HFF-Myc (cell line): ENCODE measurements around the gene FUT2.
"Not testable (repeated sequence)": the region's sequence is repeated elsewhere in the genome, so short reads cannot be mapped to it uniquely, and the experiment has no call there.

ENCODE experiments used
- DNase-seq: peaks from one replicate; pipeline ENCODE4 v3.0.0-alpha.2; 2011; ENCODE audit warnings: low read depth; ENCODE audit errors: extremely low read depth
- H3K4me3 ChIP-seq: replicated peaks from 2 replicates; pipeline ENCODE4 v1.5.1; 2011; ENCODE audit warnings: low read depth, mild to moderate bottlenecking, control low read depth, low read length
- TF ChIP-seq, protein P1 (sequence below): IDR thresholded peaks from 2 replicates; pipeline ENCODE4 v1.5.1; 2012; ENCODE audit warnings: mild to moderate bottlenecking, low read depth, low read length, control low read depth; ENCODE audit errors: missing control alignments

The FUT2 gene

DNA sequence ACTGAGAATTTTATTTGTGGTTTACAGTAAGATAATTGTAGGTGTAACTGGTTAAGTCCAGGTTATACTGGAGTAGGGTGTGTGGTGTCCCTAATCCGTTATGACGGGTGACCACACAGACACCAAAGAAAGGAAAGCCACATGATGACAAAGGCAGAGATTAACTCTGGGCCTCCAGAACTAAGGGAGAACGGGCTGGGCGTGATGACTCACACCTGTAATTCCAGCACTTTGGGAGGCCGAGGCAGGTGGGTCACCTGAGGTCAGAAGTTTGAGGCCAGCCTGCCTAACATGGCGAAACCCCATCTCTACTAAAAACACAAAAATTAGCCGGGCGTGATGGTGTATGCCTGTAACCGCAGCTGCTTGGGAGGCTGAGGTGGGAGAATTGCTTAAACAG is 10.2 kb upstream of the FUT2 start:
- H3K4me3 ChIP-seq = no peak overlapping the region
- DNase-seq = no peak
- TF ChIP-seq, protein P1, sequence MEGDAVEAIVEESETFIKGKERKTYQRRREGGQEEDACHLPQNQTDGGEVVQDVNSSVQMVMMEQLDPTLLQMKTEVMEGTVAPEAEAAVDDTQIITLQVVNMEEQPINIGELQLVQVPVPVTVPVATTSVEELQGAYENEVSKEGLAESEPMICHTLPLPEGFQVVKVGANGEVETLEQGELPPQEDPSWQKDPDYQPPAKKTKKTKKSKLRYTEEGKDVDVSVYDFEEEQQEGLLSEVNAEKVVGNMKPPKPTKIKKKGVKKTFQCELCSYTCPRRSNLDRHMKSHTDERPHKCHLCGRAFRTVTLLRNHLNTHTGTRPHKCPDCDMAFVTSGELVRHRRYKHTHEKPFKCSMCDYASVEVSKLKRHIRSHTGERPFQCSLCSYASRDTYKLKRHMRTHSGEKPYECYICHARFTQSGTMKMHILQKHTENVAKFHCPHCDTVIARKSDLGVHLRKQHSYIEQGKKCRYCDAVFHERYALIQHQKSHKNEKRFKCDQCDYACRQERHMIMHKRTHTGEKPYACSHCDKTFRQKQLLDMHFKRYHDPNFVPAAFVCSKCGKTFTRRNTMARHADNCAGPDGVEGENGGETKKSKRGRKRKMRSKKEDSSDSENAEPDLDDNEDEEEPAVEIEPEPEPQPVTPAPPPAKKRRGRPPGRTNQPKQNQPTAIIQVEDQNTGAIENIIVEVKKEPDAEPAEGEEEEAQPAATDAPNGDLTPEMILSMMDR = no peak

DNA sequence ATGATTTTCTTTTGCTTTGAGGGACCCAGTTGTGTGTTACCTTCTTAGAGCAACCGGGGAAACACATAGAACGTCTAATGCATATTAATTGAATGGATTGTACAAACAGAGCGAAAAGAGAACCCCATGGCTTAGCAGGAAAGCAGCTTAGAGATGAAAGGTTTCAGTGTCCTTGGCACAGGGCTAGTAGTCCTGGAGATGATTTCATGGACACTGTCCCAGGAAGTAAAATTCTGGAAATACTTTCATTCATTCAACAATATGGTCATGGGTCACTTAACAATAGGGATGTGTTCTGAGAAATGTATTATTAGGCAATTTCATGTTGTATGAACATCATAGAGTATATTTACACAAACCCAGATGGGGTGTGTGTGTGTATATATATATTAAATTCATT is 9.7 kb upstream of the FUT2 start:
- H3K4me3 ChIP-seq = no peak overlapping the region
- TF ChIP-seq, protein P1 = no peak
- no peak for DNase-seq

DNA sequence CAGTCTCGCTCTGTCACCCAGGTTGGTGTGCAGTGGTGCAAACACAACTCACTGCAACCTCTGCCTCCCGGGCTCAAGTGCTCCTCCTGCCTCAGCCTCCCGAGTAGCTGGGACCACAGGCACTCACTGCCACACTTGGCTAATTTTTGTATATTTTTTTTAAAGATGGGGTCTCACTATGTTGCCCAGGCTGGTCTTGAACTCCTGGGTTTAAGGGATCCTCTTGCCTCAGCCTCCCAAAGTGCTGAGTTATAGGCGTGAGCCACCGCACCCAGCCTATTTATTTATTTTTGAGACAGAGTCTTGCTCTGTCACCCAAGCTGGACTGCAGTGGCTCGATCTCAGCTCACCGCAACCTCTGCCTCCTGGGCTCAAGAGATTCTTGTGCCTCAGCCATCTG is 9.1 kb upstream of the FUT2 start:
- DNase-seq, H3K4me3 ChIP-seq: not testable (repeated sequence)

DNA sequence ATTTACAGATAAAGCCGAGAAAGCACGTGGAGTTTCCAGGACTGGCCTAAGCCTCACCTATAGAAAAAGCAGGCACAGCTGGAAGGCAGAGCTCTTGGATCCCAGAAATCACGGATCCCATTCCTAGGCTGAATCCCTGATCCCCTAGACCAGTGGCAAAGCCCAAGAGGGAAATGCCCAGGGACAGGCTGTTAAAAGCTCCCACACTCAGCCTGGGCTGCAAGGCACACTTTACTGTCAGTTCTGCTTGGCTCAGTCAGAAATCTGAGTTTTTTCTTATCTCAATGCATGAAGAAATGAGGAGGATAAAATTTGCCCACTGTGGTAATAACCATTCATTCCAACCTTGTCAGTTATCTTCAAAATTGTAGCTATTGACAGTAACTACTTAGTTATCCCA is 8.0 kb upstream of the FUT2 start:
- no peak for DNase-seq
- TF ChIP-seq, protein P1 = no peak
- no peak overlapping the region for H3K4me3 ChIP-seq

DNA sequence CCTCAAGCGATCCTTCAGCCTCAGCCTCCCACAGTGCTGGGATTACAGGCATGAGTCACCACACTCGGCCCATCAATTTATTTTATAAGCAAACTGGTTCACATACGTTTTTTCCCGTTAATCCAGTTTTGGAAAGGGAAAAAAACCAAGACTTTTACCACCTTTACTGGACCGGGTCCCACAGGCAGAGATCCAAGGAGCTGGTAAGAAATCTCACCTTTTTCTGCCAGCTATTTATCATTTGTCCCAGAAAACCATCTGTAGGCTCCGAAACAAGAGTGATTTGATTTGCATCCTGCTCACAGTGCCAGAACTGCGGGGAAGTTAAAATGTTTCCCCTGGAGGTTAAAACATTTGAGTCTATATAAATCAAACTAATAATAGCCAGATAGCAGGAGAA is 6.3 kb upstream of the FUT2 start:
- TF ChIP-seq, protein P1 = no peak
- no peak overlapping the region for H3K4me3 ChIP-seq
- no peak for DNase-seq

DNA sequence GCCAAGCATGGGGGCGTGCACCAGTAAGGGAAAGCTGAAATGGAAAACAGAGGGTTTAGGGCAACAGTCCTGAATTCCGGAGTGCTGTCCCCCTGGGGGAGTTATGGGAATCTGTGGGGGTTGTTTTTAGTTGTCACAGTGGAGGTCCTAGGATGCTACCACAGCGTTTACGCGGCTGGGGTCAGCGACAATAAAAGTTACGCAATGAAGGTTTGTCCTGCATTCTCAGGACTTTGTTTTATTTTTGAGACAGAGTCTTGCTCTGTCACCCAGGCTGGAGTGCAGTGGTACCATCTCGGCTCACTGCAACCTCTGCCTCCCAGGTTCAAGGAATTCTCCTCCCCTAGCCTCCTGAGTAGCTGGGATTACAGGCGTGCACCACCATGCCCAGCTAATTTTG is 2.1 kb upstream of the FUT2 start:
- DNase-seq, H3K4me3 ChIP-seq: not testable (repeated sequence)

DNA sequence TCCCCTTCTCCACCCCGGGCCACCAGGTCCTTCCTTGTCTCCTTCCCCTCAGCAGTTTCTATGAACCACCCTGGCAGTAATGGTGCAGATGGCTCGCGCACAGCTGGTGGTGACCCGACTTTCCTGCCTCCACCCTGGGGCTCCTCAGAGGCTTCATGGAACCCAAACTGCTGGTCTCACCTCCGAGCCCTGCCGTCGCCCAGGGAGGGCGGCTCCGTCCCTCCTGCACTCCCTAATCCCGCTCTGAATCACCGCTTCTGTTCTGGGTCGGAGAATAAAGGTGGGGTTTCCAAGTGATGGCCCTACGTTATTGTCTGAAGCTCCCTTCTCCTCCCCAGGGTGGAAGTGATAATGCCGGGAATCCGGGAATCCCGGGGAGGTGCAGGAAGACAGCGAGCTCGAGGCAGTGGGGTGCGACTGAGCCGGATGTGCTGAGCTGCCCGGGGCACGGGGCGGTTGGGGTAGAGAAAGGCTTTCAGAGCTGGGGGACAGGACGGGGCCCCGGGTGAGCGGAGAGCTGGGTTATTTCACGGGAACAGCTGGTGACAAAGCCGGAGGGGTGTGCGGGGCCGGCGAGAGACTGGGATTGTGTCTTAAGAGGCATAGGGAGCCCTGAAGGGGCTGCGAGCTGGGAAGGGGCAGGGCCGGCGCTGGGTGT is 711 bp downstream of the FUT2 start:
- TF ChIP-seq, protein P1 = no peak
- no peak overlapping the region for H3K4me3 ChIP-seq
- no peak for DNase-seq

DNA sequence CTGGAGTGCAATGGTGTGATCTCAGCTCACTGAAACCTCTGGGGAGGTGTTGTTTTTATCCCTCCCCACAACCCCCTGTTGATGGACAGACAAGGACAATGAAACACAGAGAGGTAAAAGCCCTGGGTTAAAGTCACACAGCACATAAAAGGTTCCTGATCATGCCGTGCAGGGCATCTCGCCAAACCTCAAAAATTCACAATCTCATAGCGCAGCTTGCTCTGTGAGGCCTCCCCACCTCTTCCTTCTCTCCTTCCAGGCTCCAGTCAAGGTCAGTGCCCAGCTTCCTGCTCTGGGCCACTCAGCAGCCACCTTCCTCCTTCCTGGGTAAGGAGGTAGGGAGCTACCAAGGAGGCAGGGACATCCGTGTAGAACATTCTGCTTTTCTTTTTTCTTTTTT is 2.3 kb downstream of the FUT2 start:
- TF ChIP-seq, protein P1 = no peak
- H3K4me3 ChIP-seq = no peak overlapping the region
- peak; percentile 69 for DNase-seq
